Femur (tissue), 1 donor: ENCODE measurements around the gene APOD.
"Not testable (repeated sequence)": the region's sequence is repeated elsewhere in the genome, so short reads cannot be mapped to it uniquely, and the experiment has no call there.

Source experiments
- DNase-seq: peaks from one replicate; pipeline ENCODE4 v3.0.0-alpha.2; 2017

APOD gene

GRCh38 chr3:195583831-195584542, at the start of gene APOD:
APOD (minus strand) TSS chr3:195583940; CDS start chr3:195579461, 4,479 bp downstream.
- DNase-seq = peak; percentile 71

GRCh38 chr3:195633351-195633750, 49.6 kb upstream of the APOD start:
- not testable (repeated sequence) for DNase-seq

GRCh38 chr3:195632501-195633185, 48.9 kb upstream of the APOD start:
- not testable (repeated sequence) for DNase-seq

GRCh38 chr3:195632046-195632445, 48.3 kb upstream of the APOD start:
- DNase-seq = not testable (repeated sequence)

GRCh38 chr3:195630938-195631495, 47.3 kb upstream of the APOD start:
- DNase-seq = not testable (repeated sequence)

GRCh38 chr3:195630086-195630917, 46.6 kb upstream of the APOD start:
- DNase-seq = not testable (repeated sequence)

GRCh38 chr3:195629682-195630081, 45.9 kb upstream of the APOD start:
- not testable (repeated sequence) for DNase-seq

GRCh38 chr3:195628386-195628920, 44.7 kb upstream of the APOD start:
- DNase-seq = not testable (repeated sequence)

- DNase-seq = not testable (repeated sequence)
Observed at GRCh38 chr3:195627515-195628385, 44.0 kb upstream of the APOD start.

GRCh38 chr3:195624603-195625560, 41.1 kb upstream of the APOD start:
- not testable (repeated sequence) for DNase-seq

GRCh38 chr3:195624171-195624570, 40.4 kb upstream of the APOD start:
- not testable (repeated sequence) for DNase-seq

- not testable (repeated sequence) for DNase-seq
Observed at GRCh38 chr3:195623217-195623965, 39.7 kb upstream of the APOD start.

- not testable (repeated sequence) for DNase-seq
Observed at GRCh38 chr3:195622523-195623170, 38.9 kb upstream of the APOD start.

- DNase-seq = not testable (repeated sequence)
Observed at GRCh38 chr3:195622012-195622411, 38.3 kb upstream of the APOD start.

GRCh38 chr3:195621095-195621494, 37.4 kb upstream of the APOD start:
- not testable (repeated sequence) for DNase-seq

GRCh38 chr3:195620476-195620875, 36.7 kb upstream of the APOD start:
- DNase-seq = not testable (repeated sequence)

GRCh38 chr3:195619591-195620369, 36.0 kb upstream of the APOD start:
- DNase-seq = not testable (repeated sequence)
